HG03095 (cell line): ENCODE results near the gene NAV1.
"Not testable (repeated sequence)": the region's sequence is repeated elsewhere in the genome, so short reads cannot be mapped to it uniquely, and the experiment has no call there.

Experiments used
- ATAC-seq: cut with Tn5 transposase; IDR thresholded peaks from one replicate; pipeline ENCODE4 v1.9.1; 2021; ENCODE audit warnings: moderate library complexity; ENCODE audit not compliant: unreplicated experiment

Gene NAV1

DNA sequence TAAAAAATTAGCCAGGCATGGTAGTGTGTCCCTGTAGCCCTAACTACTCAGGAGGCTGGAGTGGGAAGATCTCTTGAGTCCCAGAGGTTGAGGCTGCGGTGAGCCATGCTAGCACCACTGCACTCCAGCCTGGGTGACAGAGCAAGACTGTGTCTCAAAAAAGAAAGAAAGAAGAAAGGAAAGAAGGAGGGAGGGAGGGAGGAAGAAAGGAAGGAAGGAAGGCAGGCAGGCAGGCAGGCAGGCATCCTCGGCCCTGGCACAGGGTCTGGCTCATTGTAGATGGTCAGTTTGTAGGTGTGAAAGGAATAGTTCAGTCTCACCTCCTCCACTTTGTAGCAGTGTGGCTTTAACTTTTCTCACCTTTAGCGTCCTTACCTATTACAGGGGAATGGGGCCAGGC lies 25.0 kb downstream of the NAV1 start:
- ATAC-seq = no peak

DNA sequence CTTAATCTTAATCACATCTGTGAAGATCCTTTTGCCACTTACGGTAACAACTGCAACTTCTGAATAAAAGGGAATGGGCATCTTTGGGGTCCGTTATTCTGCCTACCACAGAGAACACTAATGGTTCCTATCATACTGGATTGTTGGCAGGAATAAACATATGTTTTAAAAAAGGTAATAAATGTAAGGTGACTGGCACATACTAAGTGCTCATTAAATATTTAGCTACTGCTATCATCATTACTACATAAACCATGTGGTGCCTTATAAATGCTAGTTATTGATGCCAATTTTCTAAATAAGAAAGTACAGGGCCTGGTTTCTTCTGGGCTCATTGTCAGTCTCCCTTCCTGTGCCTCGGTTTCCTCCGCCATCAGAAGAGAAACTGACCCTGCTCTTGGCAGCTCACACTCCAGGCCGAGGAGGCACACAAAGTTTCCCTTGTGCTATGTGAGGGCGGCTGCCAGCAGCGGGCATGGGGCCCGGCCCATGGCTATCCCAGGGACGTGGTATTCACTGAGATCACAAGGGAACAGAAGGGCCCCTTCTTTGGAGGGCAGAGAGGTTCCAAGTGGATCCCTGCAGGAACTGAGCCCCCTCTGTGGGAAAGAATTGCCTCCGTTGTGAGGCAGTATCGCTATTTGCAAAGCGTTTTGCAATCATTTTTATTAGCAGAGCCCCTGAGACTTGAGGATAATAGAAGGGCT lies 26.2 kb downstream of the NAV1 start:
- ATAC-seq = no peak

DNA sequence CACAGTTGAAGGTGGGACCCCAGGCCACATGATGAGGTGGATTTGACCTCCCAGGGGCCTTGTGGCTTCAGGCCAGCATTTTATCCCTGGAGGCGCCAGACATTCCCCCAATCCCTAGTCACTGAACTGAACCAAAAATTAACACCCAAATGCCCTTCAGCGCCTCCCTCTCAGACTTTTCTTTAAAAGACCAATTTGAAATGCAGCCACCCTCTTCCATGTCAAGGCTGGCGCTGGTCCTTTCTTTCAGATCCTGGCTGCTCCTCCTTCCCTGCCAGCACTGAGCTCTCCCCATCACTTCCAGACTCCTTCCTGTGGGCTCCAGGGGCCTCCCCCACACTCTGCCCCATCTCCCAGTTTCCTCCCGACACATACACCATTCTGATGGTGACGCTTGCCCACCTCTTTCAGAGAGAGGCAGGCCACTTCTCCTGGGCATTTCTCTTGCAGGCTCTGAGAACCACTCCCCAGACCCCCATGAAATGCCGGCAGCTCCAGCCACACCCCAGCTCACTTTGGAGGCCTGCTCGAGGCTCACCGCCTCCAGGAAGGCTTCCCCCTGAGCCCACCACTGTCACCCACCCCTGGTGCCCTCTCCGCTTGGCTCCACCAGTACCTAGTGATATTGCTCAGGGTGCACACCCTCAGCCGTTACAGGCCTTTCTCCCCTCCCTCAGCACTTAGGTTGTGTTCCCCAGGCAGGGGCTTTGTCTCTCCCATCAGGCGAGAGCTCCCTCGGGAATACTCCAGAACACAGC lies 27.0 kb downstream of the NAV1 start:
- ATAC-seq = no peak

DNA sequence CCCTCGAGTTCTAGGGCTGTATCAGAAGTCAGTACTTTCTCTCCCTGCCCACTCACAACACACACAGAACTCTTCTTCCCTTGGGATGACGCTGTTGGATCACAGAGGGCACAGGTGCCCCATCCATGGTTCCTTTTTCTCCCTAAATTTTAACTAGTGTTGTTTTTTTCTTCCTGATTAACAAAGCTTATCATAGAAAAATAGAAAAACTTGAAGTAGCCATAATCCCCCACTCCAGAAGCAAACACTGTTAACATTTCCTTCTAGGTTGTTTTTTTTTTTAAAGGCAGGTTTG lies 27.5 kb downstream of the NAV1 start:
- no peak for ATAC-seq

DNA sequence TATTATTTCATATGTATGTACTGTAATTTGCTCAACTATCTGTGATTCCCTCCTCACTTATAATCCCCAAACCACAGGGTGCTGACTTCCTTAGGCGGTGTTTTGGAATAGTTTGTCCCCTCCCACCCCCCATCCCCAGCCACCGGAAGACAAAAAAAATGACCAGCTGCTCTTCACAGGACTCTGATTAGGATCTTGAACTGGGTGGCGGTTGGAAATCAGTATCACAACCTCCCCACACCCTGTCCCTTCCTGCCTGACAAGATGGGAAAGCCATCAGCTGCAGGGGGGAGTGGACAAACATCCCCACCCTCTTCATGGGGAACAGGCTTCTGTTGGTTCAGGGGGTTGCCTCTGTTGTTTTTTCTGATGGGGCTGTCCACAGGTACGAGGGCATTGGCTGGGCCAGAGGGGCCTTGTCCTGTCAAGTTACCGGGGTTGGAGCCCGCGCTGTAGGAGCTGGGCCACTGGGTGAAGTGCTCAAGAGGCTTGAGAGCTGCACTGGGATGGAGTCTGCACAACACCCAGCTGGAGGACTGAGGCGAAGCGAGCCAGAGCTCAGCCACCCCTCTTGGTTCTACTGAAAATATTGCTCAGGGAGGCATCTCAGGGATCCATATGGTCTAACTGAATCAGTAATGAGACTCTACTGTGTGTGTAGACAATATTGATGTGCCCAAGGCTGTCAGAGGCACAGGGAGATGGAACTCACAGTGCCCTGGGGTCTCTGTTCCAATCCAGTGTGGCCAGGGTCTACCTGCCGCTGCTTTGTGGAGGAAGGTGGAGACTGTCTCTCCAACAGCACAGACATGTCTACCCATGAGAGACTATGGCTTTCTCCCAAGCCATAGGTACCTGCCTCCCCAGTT lies 28.2 kb downstream of the NAV1 start:
- no peak for ATAC-seq

DNA sequence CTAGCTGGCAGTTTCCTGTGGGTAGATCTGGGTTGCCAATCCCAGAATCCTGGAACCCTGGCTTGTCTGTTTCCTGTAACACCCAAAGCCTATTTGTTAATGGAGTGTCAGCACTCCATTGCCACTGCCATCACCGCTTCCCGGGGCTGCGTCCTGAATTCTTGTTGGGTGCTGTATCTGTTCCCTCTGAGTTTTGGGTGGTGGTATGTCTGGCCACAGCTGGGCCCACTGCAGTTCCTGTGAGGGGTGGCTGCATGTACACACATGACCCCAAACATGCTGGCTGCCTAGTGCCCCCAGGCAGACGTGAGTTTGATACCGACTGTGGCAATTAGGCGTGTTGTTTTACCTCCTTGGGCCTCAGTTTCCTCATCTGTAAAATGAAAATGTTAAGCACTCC lies 29.3 kb downstream of the NAV1 start:
- no peak for ATAC-seq

DNA sequence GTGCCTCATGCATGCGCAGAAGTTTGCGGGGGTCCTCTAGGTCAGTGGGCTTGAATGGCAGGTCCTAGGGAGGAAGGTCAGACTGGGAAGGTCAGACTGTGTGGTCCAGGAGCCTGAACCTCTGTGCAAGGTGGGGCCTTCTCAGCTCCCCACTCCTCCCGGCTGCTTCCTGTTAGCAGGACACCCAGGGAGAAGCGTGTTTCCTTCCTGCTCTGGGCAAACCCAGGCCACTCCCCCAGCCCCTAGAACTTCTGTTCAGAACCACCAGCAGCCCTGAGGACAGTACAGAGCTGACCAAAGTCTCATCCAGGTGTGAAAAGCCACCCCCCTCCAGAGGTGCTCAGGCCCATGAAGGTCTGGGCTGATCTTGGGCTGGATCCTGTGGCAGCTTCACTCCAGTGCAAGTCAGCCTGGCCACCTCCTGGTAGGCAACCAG lies 29.9 kb downstream of the NAV1 start:
- ATAC-seq = no peak

DNA sequence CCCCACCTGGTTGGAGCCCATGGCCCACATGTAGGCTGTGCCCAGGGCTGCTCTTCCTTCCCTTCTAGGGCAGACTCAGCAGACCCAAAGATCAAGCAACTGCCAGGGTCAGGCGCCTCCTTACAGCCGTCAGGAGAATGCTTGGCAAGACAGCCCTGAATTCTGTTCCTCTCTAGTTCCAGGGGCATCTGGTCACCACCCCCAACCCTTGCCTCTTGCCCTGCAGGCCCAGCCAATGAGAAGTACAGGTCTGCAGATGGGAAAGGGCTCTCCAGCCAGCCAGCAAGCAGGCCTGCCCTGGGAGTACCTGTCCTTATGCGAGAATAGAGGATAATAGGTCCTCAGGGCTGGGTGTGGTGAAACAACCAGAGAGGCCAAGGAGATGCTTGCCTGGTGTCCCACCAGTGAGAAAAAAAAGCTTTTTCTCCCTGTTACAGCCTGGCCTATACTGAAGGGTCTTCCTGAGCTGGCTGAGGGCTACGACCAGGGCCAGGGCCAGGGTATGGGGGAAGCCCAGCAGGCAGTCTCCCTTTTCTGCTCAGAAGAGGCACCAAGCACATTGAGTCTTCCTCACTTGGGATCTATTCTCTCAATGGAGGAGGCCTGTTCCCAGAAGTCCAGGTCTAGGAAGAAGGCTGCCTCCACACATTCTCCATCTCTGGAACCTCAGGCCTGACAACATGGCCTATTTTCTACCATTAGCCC lies 31.4 kb downstream of the NAV1 start:
- no peak for ATAC-seq

DNA sequence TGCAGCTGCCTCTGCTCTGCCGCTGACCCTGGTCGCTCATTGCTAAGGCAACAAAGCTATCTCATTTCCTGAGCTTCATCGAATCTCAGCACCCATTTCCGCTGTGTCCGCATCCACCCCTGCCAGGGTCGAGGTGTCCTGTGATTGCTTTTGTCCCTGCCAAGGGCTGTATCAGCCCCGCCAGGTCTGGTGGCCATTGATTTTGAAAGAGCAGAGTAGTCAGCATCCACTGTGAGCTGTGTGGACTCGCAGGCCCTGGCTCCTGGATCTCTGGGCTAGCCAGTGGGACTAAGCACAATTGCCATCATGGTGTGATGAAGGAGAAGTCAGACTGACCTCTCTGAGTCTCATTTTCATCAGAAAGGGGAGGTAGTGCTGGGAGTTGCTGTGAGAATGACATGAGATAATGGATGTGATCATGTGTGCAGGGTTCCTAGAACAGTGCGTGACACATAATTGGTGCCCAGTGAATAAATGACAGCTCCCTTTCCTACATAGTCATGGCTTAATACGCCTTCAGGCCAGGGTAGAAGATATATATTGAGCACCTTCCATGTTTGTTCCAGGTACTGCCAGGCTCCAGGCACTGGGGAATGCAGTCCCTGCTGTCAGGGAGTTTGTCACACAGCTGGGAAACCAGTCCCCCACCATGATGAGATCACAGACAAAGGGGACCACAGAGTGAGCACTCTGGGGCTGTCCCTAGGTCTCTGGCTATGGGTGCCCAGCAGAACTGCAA lies 32.1 kb downstream of the NAV1 start:
- ATAC-seq = no peak

DNA sequence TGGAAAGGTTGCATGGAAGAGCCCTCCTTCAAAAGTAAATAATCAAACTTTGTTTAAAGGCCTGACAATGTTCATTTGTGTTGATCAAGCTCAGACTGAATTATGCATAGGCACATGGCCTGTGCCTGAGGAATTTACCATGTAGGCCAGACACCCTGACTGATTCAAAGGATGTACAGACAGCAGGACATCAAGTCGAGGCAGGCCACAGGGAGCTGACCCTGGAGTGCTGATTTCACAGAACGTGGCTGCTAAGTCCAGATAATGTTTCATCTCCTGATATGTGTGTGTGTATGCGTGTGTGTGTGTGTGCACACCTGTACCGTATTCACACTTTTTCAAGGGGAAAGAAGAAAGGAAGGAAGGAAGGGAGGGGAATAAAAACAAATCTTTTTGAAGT lies 34.1 kb downstream of the NAV1 start:
- ATAC-seq = no peak

DNA sequence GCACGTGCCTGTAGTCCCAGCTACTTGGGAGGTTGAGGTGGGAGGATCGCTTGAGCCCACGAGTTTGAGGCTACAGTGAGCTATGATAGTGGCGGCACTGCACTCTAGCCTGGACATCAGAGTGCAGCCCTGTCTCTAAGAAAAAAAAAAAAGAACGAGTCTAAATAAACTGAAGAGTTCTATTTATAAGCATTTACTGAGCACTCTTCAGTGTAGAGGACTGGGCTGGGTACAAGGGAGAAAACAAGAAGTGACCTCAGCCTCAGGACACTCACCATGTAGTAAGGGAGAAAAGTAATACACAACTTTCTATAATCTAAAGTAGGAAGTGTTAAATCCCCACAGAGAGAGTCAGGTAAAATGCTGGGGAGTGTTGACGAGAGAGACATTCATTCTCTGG lies 35.0 kb downstream of the NAV1 start:
- ATAC-seq = no peak

DNA sequence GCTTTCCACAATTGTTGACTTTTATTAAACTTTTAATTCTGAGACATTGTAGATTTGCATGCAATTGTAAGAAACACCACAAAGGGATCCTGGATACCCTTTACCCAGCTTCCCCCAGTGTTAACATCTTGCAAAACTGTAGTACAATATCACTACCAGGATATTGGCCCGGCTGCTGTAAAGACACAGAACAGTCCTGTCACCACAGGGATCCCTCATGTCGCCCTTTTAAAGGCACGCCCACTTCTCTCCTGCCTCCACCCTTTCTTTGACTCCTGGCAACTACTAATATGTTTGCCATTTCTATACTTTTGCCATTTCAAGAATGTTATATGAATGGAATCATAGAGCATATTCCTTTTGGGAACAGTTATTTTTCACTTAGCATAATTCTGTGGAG lies 37.0 kb downstream of the NAV1 start:
- no peak for ATAC-seq

DNA sequence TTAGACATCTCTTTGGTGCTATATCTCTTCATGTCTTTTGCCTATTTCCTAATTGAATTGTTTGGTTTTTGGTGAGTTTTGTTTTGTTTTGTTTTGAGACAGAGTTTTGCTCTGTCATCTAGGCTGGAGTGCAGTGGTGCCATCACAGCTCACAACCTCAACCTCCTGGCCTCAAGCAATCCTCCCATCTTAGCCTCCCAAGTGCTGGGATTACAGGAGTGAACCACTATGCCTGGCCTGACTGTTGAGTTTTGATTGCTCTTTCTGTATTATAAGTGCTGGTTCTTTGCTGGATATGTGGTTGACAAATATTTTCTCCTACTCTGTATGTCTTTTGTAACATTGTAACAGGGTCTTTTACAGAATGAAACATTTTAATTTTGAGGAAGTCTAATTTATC lies 38.0 kb downstream of the NAV1 start:
- ATAC-seq = no peak

DNA sequence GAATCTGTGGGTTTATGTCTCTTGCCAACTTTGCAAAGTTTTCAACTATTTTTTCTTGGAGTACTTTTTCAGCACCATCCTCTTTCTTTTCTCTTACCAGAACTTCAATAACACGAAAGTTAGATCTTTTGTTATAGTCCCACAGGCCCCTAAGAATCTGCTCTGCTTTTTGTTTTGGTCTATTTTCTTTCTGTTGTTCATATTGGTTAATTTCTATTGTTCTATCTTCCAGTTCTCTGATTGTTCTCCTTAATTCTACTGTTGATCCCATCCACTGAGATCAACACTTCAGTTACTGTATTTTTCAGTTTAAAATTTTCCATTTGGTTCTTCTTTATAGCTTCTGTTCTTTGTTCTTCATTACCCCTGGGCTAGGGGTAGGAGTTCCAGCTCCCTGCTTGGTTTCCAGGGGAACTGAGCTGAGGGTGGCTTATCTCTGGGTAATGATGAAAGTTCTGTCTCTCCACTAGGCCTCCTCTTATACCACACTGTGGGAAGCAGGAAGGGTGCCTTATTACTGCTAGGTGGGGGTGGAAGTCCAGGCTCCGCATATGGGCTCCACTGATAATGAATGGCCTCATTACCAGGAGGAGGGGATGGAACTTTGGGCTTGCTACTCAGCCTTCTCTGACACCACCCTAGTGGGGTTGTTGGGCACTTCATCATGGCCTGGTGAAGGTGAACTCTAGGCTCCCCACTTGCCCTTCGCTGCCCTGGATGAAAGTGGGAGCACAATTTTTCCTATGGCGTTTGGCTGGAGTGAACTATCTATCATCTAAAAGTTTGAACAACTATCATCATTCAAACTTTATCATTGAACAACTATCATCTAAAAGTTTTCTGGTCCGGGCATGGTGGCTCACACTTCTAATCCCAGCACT lies 39.3 kb downstream of the NAV1 start:
- no peak for ATAC-seq

DNA sequence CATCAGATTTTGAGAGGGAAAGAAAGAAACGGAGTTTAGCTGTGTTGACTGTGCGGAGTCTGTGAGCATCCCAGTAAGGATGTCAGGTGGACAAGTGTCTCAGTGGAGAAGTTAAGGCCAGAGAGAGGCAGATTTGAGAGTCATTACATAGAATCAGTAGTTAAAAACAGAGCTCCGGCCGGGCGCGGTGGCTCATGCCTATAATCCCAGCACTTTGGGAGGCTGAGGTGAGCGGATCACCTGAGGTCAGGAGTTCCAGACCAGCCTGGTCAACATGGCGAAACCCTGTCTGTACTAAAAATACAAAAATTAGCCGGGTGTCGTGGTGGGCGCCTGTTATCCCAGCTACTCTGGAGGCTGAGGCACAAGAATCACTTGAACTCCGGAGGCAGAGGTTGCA lies 42.4 kb downstream of the NAV1 start:
- ATAC-seq = not testable (repeated sequence)

DNA sequence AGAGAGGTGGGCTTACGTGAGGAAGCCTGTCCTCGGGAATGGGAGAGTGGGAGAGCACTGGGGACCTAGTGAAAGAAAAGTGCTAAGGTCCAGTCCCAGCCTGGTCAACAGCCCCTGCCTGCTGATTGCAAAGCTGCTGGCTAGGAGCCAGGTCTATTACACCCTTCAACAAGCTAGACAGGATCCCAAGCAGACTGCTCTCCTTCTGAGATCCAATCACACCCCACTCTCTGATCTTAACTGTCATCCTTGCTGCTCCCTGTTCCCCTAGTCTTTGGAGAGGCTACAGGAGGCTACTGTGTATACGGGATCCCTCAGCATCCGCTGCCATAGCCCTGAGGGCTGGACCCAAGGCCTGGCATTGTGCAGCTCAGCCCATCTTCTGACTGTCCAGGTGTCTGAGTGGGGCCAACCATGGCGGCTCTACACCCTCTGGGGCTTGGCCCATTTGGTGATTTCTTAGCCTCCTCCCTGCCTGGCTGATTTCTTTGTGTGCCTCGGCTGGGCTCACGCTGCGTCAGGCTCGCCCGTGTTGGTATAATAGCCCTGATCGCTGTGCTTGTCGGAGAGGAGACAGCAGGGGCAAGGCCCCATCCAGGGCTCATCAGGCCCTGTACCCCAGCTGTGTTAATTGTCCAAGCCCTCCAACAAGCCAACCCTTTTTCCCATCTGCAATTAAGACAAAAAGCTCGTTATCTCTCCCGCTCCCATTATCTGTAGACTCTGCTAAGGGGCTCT lies 43.9 kb downstream of the NAV1 start:
- ATAC-seq = no peak

DNA sequence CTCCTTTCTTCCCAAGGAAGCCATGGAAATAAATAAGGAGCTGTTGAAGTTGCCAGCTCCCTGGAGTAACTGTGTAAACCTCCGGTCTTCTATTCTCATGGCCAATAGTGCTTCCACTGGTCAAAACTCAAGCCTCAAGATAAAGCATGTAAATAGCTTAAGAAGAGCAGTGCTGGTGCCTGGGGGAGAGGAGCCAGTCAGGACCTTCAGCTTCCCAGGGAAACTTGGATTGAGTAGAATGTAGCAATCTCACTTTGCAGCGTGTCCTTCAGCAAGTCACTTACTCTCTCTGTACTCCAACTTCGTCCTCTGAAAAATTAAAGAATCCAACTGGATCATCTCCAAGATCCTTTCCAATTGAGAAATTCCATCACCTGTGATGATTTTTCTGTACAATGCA lies 44.7 kb downstream of the NAV1 start:
- ATAC-seq = no peak

DNA sequence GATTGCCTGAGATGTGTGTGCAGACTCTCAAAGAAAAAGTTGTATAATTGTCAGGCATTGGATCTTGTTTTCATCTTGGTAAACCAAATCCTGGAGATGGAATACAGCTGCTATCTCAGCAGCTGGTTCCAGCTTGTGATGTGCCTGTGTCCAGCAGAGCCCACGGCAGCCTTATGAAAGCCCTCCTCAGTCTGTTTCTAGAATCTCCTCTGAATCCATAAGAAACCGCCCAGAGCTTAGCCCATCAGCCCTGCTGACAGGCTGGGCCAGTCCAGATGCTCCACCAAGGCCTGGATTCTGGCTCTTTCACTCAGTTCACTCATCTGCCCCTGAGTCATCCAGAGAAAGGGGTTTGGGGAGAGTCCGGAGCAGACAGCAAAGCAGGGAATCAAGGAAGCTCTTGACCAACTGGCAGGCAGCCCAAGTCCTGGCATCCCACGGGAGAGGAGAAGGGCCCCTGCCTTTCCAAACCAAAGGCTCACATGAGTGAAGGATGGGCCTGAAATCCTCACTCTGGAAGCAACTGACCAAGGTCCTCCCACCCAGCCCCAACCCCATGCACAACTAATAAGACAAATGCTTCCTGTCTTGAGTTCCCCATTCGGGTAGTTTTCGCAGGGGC lies 45.7 kb downstream of the NAV1 start:
- no peak for ATAC-seq

DNA sequence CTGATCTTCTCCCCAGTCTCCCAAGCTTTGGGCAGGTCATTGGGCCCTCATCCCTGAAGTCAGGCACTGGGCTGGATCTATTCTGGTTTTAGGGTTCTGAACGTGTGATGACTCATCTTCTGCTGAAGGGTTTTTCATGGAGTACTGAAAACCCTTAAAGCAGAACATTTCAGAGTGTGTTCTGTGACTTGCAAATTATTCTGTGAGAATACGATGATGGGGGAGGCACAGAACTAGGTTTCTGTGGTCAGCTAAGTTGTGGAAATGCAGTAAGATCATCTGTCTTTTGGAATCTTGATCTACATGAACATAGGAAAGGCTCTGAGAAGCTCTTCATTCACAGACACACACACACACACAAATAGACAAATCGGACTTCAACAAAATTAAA lies 46.2 kb downstream of the NAV1 start:
- ATAC-seq = no peak
